Amygdala (tissue), 56 donors: ENCODE measurements around the gene RC3H1.
"Not testable (repeated sequence)": the region's sequence is repeated elsewhere in the genome, so short reads cannot be mapped to it uniquely, and the experiment has no call there.

Experiments used
- DNase-seq, 56 donors: peaks; one replicate each; lab custom pipeline; 2025; lab: John Stamatoyannopoulos, UW

RC3H1 gene

DNA sequence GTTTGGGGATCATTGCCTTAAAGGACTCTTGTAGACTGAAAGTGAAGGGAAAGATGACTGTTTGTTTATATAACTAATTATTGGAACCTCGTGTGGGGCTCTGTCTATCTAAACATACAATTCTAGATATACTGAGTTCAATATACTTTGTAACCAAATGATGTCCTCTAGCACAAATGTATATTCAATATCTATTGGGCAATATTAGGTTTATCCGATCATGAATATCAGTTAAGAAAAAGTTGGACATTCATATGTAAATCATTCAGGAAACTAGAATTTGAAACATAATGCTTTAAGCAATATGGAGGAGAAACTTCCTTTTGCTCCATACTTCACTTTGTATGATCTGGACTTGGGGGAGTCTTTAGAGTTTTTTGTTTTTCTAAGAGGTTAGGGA is 8.9 kb upstream of the RC3H1 start:
- DNase-seq: no peak

- no peak for DNase-seq
These were observed 6.3 kb upstream of the RC3H1 start for GRCh38 chr1:174028495-174028894.

DNA sequence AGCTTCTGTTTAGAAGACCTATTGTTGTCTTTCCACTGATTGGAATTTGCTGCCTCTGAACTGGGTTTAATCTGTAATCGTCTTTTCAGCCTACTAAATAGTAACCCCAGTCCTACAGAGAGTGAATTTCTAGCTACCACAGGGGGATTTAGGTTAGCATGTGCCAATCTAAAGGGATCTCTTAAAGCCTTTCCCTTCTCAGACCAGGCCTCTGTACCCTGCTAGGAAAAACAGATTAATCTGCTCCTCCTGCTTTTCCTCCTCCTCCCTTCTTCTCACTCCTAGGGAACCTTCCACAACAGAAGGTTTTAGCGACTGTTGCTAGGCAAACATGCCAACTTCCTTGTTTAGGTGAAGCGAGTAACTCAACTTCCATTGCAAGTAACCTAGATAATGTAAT is 1.3 kb upstream of the RC3H1 start:
- DNase-seq: peak in 7 of 56 donors; percentile 1 to 20 (median 6)

- no peak for DNase-seq
These were observed 770 bp upstream of the RC3H1 start for GRCh38 chr1:174022976-174023277.

- DNase-seq: peak in 38 of 56 donors; percentile 20 to 80 (median 54)
These were observed 522 bp downstream of the RC3H1 start for GRCh38 chr1:174021591-174022079.

- no peak for DNase-seq
These were observed 3.6 kb downstream of the RC3H1 start for GRCh38 chr1:174018565-174018964.

DNA sequence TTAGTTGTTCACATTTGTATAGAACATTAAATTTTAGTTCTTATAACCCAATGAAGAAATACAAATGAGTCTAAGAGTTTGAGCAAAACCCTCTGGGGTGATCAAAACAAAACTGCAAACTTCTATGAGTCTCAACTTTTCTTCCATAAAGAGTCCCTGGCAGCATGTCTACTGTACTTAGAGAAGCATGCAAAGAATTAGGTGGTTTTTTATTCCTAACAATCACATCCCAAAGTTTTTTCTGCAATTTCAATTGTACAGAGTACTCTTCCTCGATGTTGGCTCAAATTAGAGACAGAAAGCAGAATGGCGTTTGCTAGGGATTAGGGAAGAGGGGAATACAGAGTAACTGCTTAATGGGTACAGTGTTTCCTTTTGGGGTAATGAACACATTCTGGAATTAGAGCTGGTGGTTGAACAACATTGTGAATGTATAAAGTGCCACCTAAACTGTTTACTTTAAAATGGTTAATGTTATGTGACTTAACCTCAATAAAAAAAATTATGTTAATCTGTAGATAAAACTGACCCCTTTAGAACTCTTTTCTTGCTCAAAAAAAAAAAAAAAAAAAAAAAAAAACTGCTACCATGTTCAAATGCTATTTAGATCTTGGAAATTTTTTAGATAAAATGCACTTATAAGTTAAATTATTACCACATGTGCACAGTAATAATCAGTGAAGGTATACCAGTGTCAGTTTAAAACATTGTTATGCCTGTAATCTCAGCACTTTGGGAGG is 4.8 kb downstream of the RC3H1 start:
- no peak for DNase-seq

DNA sequence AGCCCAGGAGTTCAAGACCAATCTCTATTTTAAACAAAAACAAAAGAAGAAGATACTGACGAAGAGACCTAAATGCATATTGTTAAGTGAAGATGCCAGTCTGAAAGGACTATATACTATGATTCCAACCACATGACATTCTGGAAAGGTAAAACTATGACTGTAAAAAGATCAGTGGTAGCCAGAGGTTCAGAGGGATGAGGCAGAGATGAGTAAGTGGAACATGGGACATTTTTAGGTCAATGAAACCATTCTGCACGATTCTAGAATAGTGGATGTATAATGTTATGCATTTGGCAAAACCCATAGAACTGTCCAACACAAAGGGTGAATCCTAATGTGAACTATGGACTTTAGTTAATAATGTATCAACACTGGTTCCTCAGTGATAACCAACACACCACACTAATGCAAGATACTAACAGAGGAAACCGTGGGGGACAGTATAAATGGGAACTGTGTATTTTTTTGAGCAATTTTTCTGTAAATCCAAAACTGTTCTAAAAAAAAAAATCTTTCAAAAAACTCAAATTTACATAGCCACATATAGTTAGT is 8.2 kb downstream of the RC3H1 start:
- DNase-seq: no peak

DNA sequence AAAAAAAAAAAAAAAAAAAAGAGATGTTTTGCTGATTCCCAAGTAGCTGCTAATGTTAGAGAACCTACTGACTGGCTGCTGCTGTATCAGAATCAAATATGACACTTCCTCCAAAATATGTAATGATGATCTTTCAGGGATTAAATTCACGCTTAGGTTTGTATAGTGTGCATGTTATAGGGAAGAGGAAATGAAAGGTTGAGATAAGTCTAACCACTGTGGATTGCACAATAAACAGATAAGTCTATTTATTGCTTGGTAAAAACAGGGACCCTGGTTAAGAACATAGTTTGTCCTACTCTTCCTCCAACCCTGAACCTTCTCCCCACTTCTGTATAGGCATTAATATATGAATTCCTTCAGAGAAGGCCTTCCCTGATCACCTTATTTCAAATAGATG is 13.2 kb downstream of the RC3H1 start:
- no peak for DNase-seq

DNA sequence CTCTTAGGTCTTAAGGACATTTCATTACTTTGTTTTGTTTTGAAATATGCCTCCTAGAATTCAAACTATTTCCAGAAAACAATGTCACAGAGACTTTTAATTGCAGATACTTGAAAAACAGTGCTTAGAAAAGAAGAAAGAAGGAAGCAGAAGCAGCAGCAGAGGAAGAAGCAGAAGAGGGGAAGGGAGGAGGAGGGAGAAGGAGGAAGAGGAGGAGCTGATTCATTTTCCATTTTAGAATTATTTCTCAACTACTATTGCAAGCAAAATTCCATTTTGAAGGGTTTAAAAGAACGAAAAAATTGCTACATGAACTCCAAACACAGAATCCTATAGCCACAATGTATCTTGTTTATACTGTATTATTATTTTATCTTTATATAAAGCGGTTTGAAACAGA is 13.9 kb downstream of the RC3H1 start:
- DNase-seq: no peak

DNA sequence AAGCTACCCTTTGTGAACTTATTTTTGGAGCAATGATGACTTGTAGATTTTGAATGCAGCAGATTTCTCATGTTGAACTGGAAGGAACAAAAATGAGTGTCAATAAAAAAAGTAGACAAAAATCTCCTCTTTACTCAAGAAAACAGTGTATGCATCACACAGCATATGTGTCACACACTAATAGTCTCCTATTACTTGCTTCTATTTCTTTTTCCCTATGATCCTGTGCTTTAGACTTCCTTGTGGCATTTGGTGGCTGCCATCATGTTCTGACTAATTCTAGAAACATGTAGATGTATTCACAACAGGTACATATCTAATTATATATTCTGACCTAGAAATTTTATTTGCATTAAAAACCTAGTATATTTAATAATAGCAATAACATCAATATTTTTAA is 14.3 kb downstream of the RC3H1 start:
- no peak for DNase-seq

DNA sequence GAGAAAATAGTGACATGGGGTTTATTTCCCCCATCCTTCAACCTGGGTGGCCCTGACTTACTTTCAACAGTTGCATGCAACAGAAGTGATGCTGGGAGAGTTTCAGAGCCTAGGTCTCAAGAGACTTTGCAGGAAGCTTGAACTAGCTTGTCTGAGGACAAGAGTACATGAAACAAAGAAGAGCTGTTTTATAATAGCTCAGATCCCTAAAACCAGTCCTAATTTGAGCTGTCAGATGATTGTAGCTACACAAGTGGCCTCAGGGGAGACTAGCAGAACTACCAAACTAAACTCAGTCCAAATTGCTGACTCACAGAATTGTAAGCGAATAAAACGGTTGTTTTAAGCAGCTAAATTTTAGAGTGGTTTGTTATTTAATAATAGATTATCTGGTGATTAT is 17.1 kb downstream of the RC3H1 start:
- no peak for DNase-seq

GRCh38 chr1:174003867-174004266 is 18.3 kb downstream of the RC3H1 start:
- no peak for DNase-seq

DNA sequence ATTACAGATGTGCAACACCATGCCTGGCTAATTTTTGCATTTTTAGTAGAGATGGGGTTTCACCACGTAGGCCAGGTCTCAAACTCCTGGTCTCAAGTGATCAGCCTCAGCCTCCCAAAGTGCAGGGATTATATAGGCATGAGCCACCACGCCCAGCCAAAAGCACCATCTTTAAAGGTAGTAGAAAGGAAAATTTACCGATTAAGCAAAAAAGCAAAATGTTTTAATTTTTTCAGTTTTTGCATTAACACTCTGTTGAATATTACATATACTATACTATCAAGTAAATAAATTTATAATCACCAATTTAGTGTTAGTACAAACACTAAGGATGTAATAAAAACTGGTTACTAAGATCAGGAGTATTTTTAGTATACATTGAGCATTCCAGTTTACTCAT is 20.6 kb downstream of the RC3H1 start:
- no peak for DNase-seq

DNA sequence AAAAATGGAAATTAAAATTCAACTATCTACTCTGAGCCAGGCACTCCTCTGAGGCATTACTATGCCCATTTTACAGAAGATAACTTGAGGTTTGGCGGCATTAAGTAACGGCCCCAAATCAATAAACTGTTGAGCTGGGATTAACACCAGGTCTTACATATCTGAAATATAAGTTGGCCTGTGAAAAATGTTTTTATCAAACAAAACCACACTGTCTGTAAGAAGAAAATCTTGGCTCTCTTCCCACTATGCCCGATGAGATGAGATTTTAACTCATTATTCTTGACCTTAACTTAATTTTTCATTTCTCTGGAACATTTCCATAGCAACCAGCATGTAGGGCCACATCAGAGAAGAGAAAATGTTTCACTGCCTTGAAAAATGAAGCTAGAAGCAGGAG is 21.8 kb downstream of the RC3H1 start:
- DNase-seq: no peak

DNA sequence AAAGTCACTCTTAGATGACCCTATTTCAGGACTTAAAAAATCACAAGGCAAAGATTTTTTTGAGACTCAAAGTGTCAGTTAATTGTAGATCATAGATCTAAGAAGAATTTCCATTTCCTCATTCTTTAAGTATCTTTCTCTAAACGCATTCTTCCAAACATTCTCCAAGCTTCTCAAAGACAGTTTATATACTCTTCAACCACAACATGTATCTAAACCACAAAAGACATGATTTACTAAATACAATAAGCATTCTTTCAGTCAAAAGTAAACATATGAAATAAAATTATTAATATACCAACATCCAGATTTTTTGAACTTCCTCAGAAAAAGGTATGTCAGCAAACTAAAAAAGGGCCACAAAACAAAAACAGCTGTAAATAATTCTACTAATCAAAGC is 24.4 kb downstream of the RC3H1 start:
- no peak for DNase-seq

GRCh38 chr1:173996995-173997394 is 25.2 kb downstream of the RC3H1 start:
- DNase-seq: no peak

GRCh38 chr1:173995475-173995874 is 26.7 kb downstream of the RC3H1 start:
- DNase-seq: no peak

GRCh38 chr1:173993948-173994347 is 28.2 kb downstream of the RC3H1 start:
- not testable (repeated sequence) for DNase-seq

GRCh38 chr1:173988068-173988467 is 34.1 kb downstream of the RC3H1 start:
- no peak for DNase-seq

GRCh38 chr1:173986951-173987350 is 35.2 kb downstream of the RC3H1 start:
- DNase-seq: no peak

GRCh38 chr1:173970252-173970651 is 51.9 kb downstream of the RC3H1 start:
- no peak for DNase-seq

DNA sequence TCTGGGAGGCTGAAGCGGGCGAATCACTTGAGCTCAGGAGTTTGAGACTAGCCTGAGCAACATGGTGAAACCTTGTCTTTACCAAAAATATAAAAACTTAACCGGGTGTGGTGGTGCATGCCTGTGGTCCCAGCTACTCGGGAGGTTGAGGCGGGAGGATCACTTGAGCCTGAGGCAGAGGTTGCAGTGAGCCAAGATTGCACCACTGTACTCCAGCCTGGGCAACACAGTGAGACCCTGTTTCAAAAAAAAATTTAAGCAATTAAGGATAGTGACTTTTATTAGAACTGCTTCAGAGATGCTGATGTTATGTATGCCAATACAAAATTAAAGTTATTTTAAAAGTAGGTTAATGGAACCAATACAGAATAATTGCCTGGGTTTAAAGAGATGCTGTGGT is 56.3 kb downstream of the RC3H1 start:
- not testable (repeated sequence) for DNase-seq
